ENCODE results near the gene PIH1D1.
"Not testable (repeated sequence)": the region's sequence is repeated elsewhere in the genome, so short reads cannot be mapped to it uniquely, and the experiment has no call there.

Gene PIH1D1

DNA sequence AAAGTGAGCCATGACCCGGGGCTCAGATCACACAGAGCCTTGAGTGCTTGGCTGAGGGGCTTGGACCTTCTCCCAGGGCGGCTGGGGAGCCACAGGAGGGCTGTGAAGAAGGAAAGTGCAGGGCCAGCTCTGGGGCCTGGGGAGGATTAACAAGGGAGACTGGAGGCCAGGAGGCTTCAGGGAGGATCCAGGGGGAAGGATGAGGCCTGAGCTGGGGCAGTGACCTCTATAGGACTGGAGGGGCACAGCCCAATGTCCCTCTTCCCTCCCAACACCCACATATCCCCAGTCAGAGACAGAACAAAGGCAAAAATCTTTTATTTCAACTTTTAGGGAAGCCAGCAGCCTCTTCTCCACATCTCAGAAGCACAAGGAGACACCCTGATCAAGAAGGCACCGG, 5.6 kb downstream of the PIH1D1 start:
- no peak overlapping the region for H3K4me3 ChIP-seq (replicated peaks; ENCODE audit: low read depth, low read length)
- DNase-seq (ENCODE audit: low read depth), result no peak
- TF ChIP-seq, protein P1, sequence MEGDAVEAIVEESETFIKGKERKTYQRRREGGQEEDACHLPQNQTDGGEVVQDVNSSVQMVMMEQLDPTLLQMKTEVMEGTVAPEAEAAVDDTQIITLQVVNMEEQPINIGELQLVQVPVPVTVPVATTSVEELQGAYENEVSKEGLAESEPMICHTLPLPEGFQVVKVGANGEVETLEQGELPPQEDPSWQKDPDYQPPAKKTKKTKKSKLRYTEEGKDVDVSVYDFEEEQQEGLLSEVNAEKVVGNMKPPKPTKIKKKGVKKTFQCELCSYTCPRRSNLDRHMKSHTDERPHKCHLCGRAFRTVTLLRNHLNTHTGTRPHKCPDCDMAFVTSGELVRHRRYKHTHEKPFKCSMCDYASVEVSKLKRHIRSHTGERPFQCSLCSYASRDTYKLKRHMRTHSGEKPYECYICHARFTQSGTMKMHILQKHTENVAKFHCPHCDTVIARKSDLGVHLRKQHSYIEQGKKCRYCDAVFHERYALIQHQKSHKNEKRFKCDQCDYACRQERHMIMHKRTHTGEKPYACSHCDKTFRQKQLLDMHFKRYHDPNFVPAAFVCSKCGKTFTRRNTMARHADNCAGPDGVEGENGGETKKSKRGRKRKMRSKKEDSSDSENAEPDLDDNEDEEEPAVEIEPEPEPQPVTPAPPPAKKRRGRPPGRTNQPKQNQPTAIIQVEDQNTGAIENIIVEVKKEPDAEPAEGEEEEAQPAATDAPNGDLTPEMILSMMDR (IDR thresholded peaks at IDR 0.05; ENCODE audit: low read length, missing control alignments), result no peak

DNA sequence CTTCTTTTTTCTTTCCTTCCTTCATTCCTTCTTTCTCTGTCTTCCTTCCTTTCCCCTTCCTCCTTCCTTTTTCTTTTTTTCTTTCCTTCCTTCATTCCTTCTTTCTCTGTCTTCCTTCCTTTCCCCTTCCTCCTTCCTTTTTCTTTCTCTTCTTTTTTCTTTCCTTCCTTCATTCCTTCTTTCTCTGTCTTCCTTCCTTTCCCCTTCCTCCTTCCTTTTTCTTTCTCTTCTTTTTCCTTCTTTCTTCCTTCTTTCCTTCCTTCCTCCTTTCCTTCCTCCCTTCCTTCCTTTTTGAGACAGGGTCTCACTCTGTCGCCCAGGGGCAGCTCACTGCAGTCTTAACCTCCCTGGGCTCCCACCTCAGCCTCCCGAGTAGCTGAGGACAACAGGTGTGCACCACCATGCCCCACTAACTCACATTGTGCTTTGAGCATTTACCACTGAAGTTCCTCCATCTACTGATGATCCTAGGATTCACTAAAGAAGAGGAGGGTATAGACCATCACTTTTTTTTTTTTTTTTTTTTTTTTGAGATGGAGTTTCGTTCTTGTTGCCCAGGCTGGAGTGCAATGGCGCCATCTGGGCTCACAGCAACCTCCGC, 7.4 kb downstream of the PIH1D1 start:
- not testable (repeated sequence) for DNase-seq (ENCODE audit: low read depth); H3K4me3 ChIP-seq (replicated peaks; ENCODE audit: low read depth, low read length)

- peak overlapping the region; percentile 66 for H3K4me3 ChIP-seq (replicated peaks; ENCODE audit: low read depth, low read length)
- DNase-seq (ENCODE audit: low read depth), result peak; percentile 96
- TF ChIP-seq, protein P1 (IDR thresholded peaks at IDR 0.05; ENCODE audit: low read length, missing control alignments), result peak; percentile 70
These were observed 8.1 kb downstream of the PIH1D1 start for GRCh38 chr19:49443366-49444099.

GRCh38 chr19:49442771-49443365, 8.7 kb downstream of the PIH1D1 start:
- DNase-seq (ENCODE audit: low read depth), result peak; percentile 87
- peak overlapping the region; percentile 66 for H3K4me3 ChIP-seq (replicated peaks; ENCODE audit: low read depth, low read length)
- TF ChIP-seq, protein P1 (IDR thresholded peaks at IDR 0.05; ENCODE audit: low read length, missing control alignments), result no peak

GRCh38 chr19:49442354-49442753, 9.3 kb downstream of the PIH1D1 start:
- DNase-seq (ENCODE audit: low read depth), result no peak
- H3K4me3 ChIP-seq (replicated peaks; ENCODE audit: low read depth, low read length), result peak overlapping the region; percentile 66
- TF ChIP-seq, protein P1 (IDR thresholded peaks at IDR 0.05; ENCODE audit: low read length, missing control alignments), result no peak

DNA sequence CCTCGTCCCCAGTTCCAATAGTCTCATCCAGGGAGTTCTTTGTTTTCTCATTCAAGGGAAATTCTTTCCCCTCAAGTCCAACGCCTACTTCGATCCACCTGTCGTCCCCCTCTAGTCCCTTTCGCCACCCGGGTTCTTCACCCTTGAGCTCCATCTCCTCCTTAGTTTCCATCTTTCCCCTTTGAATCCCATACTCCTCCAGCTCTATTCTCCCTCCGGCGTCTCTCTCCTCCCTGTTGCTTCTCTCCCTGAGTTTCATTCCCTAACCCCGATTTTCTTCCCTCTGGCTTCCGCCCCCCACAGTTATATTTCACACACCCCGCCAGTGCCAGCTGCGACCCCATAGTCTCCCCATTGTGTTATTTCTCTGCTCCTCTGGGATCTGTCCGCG, 9.7 kb downstream of the PIH1D1 start:
- TF ChIP-seq, protein P1 (IDR thresholded peaks at IDR 0.05; ENCODE audit: low read length, missing control alignments), result no peak
- no peak overlapping the region for H3K4me3 ChIP-seq (replicated peaks; ENCODE audit: low read depth, low read length)
- no peak for DNase-seq (ENCODE audit: low read depth)

DNA sequence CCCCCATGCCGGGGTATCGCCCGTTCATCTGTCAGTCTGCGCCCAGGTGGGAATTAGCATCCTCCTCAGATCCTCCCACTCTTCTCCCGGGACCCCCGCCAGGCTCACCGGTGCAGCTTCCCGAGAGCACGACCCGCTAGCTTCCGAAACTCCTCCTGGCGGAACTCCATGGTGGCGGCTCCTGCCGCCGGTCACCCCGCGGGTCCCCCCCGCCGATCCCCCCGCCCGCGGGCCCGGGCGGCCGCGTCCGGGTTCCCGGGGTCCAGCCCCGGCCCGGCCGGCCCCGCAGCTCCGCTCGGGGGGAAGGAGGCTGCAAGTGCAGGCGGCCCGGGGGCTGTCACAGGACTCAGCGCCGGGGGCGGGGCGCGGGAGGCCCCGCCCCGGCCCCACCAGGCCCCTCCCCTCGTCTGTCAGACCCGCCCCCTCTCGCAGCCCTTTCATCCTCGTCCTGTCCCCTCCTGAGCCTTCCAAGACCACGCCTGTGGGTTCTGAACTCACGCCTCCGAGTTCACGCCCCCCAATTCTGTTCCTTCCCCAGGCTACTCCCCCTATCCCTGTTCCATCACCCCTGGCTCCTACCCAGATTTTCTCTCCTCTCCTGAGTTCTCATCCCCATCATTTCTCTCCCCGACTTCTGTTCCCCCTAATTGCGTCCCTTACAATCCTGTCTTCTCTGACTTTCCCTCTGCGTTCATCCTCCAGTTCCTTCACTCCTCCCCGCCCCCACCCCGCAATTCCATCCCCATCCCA, 10.2 kb downstream of the PIH1D1 start, which contains the start of gene SLC17A7:
SLC17A7 (minus strand) TSS at position 318 of the 750 bp plus-strand sequence; CDS start at position 170, 148 bp downstream.
- H3K4me3 ChIP-seq (replicated peaks; ENCODE audit: low read depth, low read length), result no peak within 1 kb of the TSS
- TF ChIP-seq, protein P1 (IDR thresholded peaks at IDR 0.05; ENCODE audit: low read length, missing control alignments), result no peak
- no peak for DNase-seq (ENCODE audit: low read depth)
